ENCODE results near the gene TNFSF12.

Gene TNFSF12

DNA sequence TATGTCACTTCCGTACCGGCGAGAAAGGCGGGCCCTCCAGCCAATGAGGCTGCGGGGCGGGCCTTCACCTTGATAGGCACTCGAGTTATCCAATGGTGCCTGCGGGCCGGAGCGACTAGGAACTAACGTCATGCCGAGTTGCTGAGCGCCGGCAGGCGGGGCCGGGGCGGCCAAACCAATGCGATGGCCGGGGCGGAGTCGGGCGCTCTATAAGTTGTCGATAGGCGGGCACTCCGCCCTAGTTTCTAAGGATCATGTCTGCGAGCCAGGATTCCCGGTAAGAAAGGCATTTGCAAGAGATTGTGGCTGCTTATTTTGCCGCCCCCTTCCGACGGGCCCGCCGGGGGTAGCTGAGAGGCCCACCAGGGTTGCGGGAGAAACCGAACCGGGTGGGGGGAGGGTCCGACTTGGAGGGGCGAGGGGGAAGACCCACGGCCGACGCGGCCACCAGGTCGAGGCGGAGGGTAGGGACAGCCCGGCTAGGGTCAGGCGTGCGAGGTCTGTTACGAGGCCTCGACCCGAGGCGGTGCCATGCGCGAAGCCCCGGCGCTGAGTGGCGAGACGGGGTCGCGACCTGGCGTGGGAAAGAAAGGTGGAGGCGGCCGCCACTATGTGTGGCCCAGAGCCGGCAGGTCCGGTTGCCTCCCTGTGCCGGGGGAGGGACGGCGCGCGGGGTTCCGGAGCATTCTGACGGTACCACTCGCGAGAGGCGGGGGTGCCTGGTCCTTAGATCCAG lies 23.9 kb downstream of the TNFSF12 start:
- DNase-seq = peak; percentile 100

DNA sequence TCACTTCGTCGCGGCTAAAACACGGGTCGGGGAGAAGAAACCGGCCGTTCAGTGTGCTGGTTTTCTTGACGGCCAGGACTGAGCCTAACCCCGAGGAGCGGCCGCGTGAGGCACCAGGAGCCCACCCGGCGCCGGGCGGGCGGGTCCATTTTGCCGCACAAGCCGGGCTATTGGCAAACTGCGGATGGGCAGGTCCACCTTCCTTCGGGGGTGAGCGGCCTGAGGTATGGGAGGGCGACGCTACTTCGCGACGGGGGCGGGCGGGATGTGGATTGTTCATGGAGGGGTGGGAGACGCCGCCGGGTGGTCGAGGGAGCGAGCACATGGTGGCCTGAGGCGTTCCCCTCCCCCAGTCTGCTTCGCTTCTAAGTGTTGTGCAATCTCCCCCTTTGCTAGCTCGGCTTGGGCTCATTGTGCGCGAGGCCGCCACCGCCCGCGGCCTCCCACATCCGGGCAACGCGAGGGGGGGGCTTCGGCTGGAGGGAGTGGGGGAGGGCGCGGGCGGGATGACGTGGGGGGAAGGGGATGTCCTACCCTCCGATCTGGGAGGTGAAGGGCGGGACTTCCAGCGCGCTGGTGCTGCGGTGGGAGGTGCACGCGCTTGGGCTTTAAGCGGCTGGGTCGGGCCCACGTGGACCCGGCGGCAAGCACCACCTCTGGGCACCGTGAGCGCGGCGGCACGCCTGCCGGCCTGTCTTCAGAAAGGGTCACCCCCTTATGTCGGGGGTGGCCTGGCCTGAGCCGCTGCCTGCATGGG lies 24.6 kb downstream of the TNFSF12 start:
- DNase-seq = peak; percentile 94

DNA sequence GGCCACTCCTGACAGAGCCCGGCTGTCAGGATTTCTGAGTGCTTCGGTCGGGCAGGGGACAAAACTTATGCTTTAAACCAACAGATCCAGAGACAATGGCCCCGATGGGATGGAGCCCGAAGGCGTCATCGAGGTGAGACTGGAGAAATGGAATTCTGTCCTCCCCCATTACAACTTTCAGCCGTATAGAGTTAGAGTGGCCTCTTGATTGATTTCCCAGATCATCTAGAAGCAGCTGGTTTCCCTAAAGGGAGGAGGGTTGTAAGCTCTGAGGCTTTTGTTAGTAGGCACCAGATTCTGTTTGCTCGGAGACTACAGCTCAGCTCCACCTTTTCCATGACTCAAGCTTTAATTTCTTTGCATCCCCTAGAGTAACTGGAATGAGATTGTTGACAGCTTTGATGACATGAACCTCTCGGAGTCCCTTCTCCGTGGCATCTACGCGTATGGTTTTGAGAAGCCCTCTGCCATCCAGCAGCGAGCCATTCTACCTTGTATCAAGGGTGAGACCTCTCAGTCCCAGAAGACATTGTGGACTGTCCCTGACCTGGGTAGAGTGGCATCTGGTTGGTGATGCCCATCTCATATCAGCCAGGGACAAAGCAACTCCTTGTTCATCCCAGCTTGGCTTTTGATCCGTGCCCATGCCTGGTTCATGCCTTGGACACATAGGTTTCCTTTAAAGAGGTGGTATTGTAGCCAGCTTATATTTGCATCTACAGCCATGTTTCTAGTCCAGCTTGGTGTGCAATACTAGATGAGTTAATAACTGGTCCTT lies 25.5 kb downstream of the TNFSF12 start:
- DNase-seq = no peak

DNA sequence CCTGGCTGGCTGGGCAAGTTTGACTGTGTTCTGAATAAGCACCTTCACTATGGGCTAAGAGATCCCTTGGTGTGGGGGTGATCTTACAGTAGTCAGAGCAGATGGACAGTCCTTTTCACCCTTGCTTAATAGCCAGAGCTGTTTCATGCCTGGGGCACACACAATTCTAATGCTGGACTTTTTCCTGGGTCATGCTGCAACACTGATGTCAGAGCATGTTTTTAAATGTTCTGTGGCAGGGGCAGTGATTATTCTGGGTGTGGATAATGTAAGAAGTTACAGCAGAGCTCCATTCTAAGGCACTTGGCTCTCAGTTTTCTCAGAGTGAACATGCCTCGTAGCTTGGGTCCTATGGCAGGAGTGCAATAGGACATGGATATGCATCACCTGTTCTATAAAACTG lies 26.6 kb downstream of the TNFSF12 start:
- DNase-seq = no peak

DNA sequence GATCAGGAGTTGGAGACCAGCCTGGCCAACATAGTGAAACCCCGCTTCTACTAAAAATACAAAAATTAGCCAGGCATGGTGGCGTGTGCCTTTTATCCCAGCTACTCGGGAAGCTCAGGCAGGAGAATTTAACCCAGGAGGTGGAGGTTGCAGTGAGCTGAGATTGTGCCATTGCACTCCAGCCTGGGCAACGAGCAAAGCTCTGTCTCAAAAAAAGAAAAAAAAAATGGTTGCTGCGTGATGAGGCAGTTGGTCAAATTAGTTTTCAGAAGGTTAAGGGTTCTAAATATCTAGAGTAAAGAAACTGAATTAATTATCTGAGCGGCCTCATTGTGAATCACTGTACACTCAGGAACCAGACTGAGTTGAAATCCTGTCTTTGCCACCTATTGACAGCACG lies 27.1 kb downstream of the TNFSF12 start:
- no peak for DNase-seq

GRCh38 chr17:7576432-7576937 lies 27.6 kb downstream of the TNFSF12 start:
- DNase-seq = no peak

GRCh38 chr17:7577327-7578199 lies 28.7 kb downstream of the TNFSF12 start:
- no peak for DNase-seq

- DNase-seq = peak; percentile 67 to 86
Observed at GRCh38 chr17:7579001-7579833, 30.4 kb downstream of the TNFSF12 start, which contains the start of gene CD68. TSS of gene CD68 (plus strand) at chr17:7579638. CDS start at chr17:7579678, 40 bp downstream.

- DNase-seq = peak; percentile 44 to 60
Observed at GRCh38 chr17:7579834-7580603, 31.2 kb downstream of the TNFSF12 start.

DNA sequence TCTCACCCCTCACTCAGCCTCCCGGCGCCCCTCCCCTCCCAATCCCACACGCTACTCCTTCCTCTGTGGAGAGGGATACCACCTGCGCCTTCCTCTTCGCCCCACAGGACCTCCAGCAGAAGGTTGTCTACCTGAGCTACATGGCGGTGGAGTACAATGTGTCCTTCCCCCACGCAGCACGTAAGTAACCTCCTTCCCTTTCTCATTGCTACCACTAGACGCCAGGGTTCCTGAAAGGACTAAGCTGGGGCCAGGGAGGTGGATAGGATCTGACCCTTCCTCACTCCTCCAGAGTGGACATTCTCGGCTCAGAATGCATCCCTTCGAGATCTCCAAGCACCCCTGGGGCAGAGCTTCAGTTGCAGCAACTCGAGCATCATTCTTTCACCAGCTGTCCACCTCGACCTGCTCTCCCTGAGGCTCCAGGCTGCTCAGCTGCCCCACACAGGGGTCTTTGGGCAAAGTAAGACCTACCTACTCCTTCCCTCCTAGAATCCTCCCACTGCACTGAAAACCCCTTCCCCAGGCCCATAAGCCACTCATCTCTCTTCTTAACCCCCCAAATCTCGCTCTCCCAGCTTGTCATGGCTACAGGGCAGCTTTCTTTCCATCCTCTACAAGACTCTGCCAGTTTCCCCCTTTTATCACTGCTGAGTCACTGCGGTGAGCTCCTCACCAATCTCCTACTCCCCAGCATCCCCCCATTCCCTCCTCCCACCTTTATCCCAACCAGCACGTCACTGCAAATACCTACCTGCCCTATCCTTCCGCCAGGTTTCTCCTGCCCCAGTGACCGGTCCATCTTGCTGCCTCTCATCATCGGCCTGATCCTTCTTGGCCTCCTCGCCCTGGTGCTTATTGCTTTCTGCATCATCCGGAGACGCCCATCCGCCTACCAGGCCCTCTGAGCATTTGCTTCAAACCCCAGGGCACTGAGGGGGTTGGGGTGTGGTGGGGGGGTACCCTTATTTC lies 32.0 kb downstream of the TNFSF12 start:
- no peak for DNase-seq

DNA sequence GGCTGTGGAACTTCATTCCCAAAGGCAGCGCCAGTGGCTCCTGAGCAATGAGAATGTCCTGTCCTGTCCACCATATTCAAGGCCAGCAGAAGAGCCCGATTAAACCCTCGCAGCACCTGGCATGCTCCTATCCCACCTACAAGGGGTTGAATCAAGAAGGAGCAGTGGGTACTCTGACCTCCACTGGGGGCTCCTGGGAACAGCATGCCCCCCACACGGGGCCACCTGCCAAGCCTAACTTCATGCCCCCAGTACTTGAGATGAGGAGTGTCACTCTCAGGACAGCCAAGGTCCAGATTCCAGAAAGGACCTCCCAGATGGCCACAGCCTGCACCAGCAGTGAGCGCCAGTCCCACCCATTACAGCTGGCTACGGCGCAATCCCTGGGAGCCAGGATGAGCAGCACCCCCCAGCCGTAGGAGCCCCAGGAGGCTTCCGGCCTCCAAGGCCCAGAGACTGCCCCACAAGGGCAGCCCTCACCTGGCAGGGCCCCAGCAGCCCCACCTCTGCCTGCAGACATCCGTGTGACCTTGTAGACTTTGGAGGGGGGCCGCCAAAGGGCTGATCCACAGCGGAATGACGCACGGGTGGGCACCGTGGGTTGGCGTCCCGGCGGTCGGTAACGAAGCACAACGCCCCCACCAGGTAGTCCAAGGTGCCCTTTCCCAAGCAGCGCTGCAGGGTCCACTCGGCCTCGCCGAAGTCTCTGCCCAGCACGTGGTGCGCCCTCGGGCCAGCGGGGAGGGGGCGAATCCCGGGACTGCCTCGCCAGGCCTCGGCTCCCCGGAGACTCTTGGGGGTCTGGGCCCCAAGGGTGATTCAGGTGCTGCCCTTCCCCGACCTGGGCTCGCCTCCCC lies 33.8 kb downstream of the TNFSF12 start:
- no peak for DNase-seq

DNA sequence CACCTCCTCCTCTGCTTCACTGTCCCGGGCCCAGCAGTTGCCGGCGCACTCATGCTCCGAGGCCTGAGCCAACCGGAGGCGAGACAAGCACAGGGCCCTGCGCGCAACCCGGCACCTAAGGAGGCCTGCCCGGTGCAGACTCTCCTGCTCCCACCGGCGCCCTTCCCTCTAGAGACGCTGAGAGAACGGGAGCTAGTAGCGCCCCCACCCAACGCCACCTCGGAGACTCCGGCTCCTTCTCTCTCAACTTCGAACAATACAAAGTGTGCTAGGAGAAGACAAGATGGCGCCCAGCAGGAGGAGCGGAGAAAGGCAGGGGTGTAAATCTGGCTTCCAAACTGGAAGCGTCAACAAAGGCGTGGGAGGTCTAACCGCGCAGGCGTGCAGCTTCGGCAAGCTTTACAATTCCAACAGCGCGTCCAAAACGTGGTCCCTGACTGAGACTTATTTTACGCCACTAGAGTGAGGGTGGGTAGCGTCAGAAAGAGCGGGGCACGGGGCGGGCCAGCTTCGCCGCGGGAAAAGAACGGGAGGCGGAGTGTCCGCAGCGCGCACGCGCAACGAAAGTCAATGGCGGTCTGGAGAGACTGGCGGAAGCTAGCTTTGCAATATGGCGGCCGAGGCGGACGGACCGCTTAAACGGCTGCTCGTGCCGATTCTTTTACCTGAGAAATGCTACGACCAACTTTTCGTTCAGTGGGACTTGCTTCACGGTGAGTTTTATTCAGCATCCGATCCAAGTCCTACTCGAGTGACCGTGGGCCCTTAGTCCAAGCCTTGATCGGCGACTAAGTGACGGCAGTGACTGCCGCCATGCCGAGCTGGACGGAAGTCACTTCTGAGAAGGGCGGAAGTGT lies 34.6 kb downstream of the TNFSF12 start, which contains the start of gene MPDU1:
MPDU1 (plus strand) TSS at position 600 of the 857 bp plus-strand sequence; CDS start at position 611, 11 bp downstream.
- peak; percentile 96 for DNase-seq

GRCh38 chr17:7586673-7587419 lies 38.0 kb downstream of the TNFSF12 start:
- DNase-seq = no peak

GRCh38 chr17:7587420-7588151 lies 38.7 kb downstream of the TNFSF12 start:
- no peak for DNase-seq

GRCh38 chr17:7588553-7589203 lies 39.8 kb downstream of the TNFSF12 start:
- DNase-seq = no peak
